Tongue (tissue), 2 donors: Measurements from ENCODE around the gene PLCB1. TPM values are rescaled to one million over a fixed set of nuclear protein-coding genes. Genes with fewer than 3 reads are reported as not detected.

ENCODE experiments used
- DNase-seq: peaks from one replicate; pipeline ENCODE4 v3.0.0-alpha.2; 2015
- total RNA-seq: library from RNA; depleted of rRNA; stranded (reverse); fragments of >200 nt; gene quantifications from one replicate; pipeline ENCODE4 v1.2.3, GENCODE V29; 2014

PLCB1 gene
- total RNA-seq, 1 donor from 2014 or later, result 30.9 TPM

DNA sequence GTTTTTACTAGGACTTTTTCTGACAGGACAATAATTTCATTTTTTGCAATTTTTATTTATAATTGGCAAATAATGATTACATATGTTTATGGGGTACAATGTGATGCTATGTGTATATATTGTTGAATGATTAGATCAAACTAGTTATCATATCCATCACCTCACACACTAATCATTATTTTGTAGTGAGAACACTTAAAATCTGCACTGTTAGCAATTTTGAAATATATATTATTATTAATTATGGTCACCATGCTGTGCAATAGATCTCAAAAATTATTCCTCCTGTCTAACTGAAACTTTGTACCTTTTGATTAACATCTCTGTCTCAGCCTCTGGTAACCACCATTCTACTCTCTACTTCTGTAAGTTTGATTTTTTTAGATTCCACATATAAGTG, 378.7 kb downstream of the PLCB1 start:
- no peak for DNase-seq

GRCh38 chr20:8512003-8512402, 379.9 kb downstream of the PLCB1 start:
- DNase-seq, result no peak

- no peak for DNase-seq
Measured at GRCh38 chr20:8515810-8516435, 383.9 kb downstream of the PLCB1 start.

DNA sequence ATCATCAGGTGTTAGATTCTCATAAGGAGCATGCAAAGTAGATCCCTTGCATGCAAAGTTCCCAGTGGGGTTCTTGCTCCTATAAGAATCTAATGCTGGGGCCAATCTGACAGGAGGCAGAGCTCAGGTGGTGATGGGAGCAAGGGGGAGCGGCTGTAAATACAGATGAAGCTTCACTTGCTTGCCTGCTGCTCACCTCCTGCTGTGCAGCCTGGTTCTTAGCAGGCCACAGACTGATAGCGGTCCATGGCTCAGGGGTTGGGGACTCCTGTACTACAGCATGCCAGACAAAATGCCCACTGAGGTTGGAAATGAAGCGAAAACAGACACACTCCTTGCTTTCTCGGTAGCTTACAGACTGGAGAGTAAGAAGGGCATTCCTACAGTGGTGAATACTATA, 386.8 kb downstream of the PLCB1 start:
- DNase-seq, result no peak

DNA sequence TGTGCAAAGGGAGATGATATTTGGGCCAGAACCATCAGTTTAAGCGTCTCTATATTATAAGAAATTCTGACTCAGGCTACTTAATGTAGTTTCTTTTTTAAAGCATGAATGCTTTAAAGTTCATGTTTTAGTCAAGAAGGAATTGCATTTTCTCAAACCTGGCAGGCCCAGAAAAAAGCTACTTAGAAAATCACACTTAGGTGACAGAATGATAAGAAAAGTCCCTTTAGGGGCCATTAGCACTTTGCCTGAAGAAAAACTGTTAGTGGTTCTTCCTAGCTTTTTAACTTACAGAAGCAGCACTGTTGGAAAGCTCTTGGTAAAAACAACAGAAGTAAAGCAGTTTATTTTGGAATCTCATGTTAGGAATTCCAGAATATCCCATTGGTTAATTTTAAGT, 387.8 kb downstream of the PLCB1 start:
- no peak for DNase-seq

DNA sequence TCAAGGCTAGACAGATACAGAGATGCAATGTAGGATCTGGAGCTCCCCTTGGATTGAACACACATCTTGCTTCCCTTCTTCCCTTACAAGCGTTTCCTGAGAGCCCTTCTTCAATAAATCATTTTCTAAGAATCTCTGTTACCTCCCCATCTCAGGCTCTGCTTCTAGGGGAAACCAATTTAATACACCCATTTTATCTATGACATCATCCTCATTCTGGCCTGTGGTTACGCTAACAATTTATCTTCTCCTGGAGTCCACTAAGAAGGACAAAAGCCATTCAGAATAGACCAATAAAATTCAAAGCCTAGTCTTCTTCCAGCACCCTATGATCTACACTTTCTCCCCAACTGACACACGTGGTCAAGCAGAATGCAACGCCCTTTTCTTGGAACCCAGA, 390.1 kb downstream of the PLCB1 start:
- DNase-seq, result no peak

DNA sequence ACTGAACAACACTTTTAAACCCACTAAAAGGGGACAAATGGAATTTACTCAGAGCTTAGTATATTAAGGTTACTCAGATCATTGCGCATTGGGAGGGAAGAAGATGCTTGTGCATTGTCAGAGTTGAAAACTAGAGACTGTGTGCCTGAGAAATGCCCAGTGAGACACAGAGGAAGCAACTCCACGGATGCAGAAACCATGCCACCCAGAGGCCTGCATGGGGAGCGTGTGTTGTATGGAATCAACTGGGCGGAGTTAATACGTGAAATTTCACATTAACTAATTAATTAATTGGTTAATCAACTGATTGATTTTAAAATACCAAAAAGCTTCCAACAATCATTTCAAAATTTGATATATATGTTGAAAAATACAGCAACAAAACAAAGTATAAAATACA, 391.6 kb downstream of the PLCB1 start:
- no peak for DNase-seq

DNA sequence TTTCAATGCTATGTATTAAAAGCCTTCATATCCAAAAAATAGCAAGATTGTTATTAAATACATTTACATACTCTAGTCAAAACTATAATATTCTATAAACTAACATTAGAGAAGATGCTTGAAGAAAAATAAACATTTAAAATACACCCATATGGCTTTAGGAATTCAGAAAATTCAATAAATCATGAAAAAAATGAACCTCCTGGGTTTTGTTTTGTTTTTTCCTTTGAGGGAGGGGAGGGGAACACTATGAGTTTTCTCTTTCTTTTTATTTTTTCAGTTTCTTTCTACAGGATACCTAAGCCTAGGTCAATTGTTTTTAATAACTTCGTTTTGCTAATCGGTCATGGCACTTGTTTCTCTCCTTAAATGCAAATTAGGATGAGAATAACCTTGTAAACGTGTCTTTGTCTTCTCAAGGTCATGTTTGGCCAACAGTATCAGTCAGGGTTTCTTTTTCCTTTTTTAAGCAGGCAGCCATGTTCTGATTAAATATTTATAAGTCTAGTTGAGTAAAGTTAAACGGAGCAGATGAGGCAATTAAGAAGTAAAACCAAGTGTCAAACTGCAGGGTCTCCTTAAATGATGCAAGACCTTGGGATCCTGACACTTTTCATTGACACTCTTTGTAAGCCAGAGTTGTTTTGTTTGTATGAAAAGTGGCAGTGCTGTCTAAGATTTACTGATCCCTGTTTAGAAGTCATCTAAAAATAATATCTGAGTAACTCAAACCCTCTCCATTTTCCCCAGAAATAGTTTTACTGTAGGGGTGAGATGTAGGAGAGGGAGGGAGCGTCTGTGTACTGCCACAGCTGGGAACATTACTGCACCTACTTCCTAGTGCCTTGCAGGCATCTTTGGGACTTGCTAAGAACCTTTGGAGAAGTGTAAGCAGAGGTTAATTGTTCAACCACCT, 392.3 kb downstream of the PLCB1 start:
- DNase-seq, result no peak

DNA sequence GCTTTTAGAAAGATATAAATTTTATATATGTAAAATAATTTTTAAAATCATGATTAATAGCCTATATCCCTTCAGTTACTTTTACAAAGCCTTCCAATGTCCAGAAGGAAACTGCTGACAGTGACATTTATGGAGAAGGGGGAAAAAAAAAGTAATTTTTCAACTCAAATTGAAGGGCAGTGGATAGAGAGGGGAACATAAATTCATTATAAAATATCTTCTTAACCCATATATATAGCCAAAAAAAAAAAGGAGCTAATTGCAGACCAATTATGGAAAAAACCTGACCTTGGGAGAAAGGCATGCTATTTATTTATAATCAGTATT, 392.9 kb downstream of the PLCB1 start:
- DNase-seq, result no peak

GRCh38 chr20:8526610-8527009, 394.5 kb downstream of the PLCB1 start:
- no peak for DNase-seq

DNA sequence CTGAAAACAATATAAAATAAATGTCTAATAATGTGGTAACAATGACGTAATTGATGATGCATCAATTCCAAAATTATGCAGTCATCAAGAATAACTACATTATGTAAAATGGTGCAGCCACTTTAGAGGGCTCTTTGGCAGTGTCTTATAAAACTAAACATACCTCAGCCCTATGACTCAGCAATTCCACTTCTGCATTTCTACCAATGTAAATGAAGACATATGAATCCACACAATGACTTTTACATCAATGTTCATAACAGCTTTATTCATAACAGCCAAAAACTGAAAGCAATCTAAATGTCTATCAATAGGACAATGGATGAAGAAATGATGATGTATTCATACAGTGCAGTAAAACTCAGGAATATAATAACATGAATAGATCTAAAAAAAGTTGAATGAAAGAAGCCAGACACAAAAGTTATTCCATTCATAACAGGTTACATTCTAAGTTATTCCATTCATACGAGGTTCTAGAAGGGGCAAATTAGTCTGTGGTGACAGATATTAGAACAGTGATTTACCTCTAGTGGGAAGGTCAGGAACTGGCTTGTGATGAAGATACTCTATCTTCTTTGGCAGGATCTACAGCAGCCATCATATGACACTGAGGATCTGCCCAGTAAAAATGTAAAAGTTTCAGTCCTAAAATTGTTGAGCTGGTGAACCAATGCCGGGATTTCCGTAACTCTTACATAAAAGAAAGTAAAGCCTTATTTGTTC, 396.1 kb downstream of the PLCB1 start:
- DNase-seq, result peak; percentile 28

DNA sequence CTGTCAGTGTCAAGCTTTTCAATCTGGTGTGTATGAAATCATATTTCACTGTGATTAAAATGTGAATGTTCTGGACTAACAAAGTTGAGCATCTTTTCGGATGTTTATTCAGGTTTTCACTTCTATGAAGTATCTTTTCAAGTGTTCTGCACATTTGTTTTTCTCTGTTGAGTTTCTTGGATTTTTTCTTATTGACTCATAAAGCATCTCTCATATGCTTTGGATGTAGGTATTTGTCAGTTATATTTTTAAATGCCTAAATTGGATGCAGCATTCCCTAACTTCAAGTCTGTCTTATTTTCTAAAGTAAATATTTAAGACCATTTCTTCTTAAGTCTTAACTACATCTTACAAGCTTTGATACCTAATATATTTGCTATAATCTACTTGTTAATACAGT, 398.0 kb downstream of the PLCB1 start:
- no peak for DNase-seq

GRCh38 chr20:8532169-8532568, 400.1 kb downstream of the PLCB1 start:
- no peak for DNase-seq

GRCh38 chr20:8534368-8535160, 402.5 kb downstream of the PLCB1 start:
- no peak for DNase-seq

GRCh38 chr20:8535403-8536261, 403.6 kb downstream of the PLCB1 start:
- DNase-seq, result no peak

GRCh38 chr20:8536262-8536618, 404.2 kb downstream of the PLCB1 start:
- DNase-seq, result no peak

DNA sequence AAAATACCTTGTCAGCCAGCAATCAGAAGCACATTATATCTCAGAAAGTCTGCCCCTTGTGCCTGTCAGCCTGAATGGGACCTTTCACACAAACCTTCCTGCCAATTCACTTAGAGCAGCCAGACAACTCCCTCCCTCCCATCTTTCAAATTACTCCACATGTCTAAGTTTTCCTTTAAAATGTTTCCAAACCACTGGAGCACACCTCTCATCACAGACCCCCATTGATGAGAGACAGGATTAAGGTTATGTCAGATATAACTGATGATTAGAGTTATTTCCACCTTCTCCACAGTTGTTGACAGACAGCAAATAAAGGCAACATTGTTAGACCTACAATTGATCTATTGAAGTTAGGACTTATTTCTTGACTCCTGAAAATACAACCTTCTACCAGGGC, 408.4 kb downstream of the PLCB1 start:
- DNase-seq, result peak; percentile 19

GRCh38 chr20:8542110-8542486, 410.0 kb downstream of the PLCB1 start:
- DNase-seq, result no peak

- DNase-seq, result no peak
Measured at GRCh38 chr20:8545212-8545611, 413.1 kb downstream of the PLCB1 start.

DNA sequence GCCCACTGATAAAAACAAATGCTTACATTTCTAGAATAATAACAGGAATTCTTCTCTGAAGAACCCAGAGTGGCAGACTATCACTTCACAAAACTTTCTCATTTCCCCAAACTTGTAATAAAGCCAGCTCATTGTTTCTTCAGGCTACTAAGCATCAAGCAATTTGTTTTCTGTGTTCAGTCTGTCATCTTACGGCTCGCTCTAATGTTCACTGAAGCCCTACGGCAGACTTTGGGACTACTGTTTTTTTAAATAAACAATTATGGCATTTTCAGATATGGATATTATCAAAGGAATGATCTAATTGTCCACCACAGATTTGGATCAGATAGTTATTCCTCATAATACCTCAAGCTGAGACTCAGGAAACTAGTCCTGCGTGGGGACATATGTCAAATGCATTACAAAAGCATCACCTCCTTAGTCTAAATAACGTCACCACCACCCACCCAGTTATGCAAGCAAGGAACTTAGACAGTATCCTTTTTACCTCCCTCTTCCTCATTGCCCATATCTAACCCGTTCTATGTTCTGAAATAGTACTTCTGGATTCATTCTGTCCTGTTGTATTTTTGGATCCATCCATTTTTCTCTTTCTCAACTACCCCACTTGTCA, 415.1 kb downstream of the PLCB1 start:
- no peak for DNase-seq

- no peak for DNase-seq
Measured at GRCh38 chr20:8547968-8548588, 416.0 kb downstream of the PLCB1 start.
